Measurements from ENCODE around the gene SUCNR1. TPM values are rescaled to one million over a fixed set of nuclear protein-coding genes. Genes with fewer than 3 reads are reported as not detected.

SUCNR1 gene
- polyA plus RNA-seq, 1 experiment, result not detected

DNA sequence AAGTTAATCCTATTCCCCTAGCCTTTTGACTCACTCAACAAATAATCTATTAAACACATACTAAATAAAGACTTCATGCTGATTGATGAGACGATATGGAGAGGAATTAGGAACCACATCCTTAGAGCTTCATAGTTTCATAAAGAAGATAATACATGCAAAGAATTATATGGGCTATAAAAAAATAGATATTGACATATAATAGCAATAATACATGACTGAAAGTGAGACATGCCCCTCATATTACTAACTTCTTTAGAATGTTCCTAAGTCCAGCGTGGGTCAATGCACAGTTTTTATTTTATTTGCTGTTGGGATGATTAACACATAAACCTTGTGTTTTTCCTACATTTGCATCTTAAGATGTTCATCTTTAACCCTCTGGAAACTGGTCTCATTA is 32.2 kb downstream of the SUCNR1 start:
- Histone ChIP-seq H3K27ac (ENCODE audit: low read depth, low read length) (no peak overlapping the region), H3K9me3 (ENCODE audit: control insufficient read depth, insufficient read depth, low read length) (no peaks in the 10 kb centered on the region), H3K4me3 (ENCODE audit: low read depth, low read length) (no peak overlapping the region), H3K27me3 (ENCODE audit: control insufficient read depth, insufficient read depth, low read length) (no peaks in the 10 kb centered on the region)
- CTCF ChIA-PET, result interaction anchor here (1.3 kb wide), 1 partner anchor 11 kb away, joined by 4 read pairs; no protein-coding TSS in a partner anchor
- TF ChIP-seq, protein P1, sequence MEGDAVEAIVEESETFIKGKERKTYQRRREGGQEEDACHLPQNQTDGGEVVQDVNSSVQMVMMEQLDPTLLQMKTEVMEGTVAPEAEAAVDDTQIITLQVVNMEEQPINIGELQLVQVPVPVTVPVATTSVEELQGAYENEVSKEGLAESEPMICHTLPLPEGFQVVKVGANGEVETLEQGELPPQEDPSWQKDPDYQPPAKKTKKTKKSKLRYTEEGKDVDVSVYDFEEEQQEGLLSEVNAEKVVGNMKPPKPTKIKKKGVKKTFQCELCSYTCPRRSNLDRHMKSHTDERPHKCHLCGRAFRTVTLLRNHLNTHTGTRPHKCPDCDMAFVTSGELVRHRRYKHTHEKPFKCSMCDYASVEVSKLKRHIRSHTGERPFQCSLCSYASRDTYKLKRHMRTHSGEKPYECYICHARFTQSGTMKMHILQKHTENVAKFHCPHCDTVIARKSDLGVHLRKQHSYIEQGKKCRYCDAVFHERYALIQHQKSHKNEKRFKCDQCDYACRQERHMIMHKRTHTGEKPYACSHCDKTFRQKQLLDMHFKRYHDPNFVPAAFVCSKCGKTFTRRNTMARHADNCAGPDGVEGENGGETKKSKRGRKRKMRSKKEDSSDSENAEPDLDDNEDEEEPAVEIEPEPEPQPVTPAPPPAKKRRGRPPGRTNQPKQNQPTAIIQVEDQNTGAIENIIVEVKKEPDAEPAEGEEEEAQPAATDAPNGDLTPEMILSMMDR (IDR thresholded peaks at IDR 0.05; ENCODE audit: low read depth, low read length), result no peak
- POLR2A ChIA-PET, result no interaction called here
- no peak for DNase-seq (ENCODE audit: low read depth, low spot score)

DNA sequence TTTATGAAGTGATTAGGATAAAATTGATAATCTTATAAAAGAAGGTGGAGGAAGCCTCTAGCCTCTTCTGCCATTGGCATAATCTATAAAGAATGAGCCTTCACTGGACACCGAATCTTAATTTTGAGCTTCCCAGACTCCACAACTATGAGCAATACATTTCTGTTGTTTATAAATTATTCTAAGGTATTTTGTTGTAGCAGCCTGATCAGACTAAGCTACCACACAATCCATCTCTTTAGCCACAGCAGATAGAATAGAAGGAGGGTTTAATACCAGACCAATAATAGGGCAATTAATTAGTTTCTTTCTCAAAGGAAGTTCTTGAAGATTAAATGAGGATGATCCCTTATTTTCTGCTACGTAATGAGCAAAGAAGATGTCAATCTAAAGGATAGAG is 33.3 kb downstream of the SUCNR1 start:
- POLR2A ChIA-PET, result no interaction called here
- no peak for DNase-seq (ENCODE audit: low read depth, low spot score)
- Histone ChIP-seq H3K9me3 (ENCODE audit: control insufficient read depth, insufficient read depth, low read length) (no peaks in the 10 kb centered on the region), H3K4me3 (ENCODE audit: low read depth, low read length) (no peak overlapping the region), H3K27me3 (ENCODE audit: control insufficient read depth, insufficient read depth, low read length) (no peaks in the 10 kb centered on the region), H3K27ac (ENCODE audit: low read depth, low read length) (no peak overlapping the region)
- TF ChIP-seq, protein P1 (IDR thresholded peaks at IDR 0.05; ENCODE audit: low read depth, low read length), result no peak
- CTCF ChIA-PET, result no interaction called here

DNA sequence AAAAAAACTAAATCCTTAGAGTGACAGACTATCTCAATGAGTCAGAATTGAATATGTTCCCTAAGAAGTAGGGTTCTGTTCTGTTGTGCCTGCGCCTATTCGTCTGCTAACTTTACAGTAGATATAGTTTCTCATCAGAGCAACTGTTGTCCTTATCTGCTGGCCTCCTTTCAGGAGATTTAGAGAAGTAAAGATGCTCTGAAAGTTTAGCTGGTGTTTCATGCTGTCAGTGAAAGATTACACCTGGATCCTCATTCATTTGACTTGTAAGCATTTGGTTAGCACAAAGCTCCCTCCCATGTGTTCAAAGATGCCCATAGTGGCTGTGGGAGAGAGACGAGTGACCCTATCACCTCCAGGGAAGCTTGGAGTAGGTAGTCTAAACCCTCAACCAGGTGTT is 35.0 kb downstream of the SUCNR1 start:
- CTCF ChIA-PET, result no interaction called here
- Histone ChIP-seq H3K27ac (ENCODE audit: low read depth, low read length) (no peak overlapping the region), H3K4me3 (ENCODE audit: low read depth, low read length) (no peak overlapping the region), H3K27me3 (ENCODE audit: control insufficient read depth, insufficient read depth, low read length) (no peaks in the 10 kb centered on the region), H3K9me3 (ENCODE audit: control insufficient read depth, insufficient read depth, low read length) (no peaks in the 10 kb centered on the region)
- DNase-seq (ENCODE audit: low read depth, low spot score), result no peak
- TF ChIP-seq, protein P1 (IDR thresholded peaks at IDR 0.05; ENCODE audit: low read depth, low read length), result no peak
- POLR2A ChIA-PET, result no interaction called here

DNA sequence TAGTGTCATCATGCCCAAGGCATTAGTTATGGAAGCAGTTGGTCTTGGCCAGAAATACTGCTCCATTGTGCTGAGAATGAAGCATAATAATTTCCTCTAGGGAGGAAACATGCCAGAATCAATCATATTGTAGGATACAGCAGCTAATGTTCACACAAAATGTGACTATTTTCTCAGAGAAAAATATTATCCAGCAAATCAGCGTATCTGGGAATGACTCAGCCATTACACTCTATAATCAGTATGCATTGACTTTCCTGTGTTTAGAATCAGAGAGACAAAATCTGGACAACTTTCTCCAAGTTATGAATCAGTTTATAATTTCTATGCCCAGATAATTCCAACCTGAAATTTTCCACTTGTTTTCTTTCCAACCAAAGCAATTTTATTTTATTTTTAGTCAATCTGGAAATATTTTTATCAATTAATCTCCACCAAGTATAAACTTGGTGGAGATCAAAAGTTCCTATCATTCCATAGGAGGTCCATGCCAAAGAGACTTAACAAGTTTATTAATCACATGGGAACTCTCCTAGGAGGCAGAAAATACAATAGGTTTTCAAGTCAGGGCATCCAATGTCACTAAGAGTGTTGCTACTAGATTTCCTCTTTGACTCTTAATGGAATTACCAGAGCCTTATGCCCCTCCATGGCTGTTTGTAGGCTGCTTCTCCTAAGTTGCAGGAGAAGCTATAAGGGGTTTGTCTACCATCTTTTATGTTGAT is 36.4 kb downstream of the SUCNR1 start:
- DNase-seq (ENCODE audit: low read depth, low spot score), result no peak
- no peak overlapping the region for H3K4me3 ChIP-seq (ENCODE audit: low read depth, low read length)
- POLR2A ChIA-PET, result no interaction called here
- CTCF ChIA-PET, result interaction anchor here (1.8 kb wide), 1 partner anchor 9 kb away, joined by 4 read pairs; no protein-coding TSS in a partner anchor
- H3K9me3 ChIP-seq (ENCODE audit: control insufficient read depth, insufficient read depth, low read length), result no peaks in the 10 kb centered on the region
- no peaks in the 10 kb centered on the region for H3K27me3 ChIP-seq (ENCODE audit: control insufficient read depth, insufficient read depth, low read length)
- H3K27ac ChIP-seq (ENCODE audit: low read depth, low read length), result no peak overlapping the region
- TF ChIP-seq, protein P1 (IDR thresholded peaks at IDR 0.05; ENCODE audit: low read depth, low read length), result no peak

DNA sequence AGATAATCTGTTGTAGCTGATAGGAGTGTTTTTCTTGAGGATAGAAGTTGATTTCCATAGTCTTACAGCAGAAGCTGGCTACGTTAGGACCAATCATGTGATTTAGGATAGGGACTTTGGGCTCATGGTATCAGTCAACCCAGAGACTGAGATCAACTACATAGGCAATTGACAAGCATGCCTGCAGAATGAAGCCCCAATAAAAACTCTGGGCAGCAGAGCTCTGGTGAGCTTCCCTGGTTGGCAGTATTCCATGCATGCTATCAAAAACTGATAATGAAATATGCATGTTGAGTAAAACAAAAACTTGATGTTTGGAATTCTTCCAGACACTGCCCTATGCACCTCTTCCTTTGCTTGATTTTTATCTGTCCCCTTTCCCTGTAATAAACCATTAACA is 38.0 kb downstream of the SUCNR1 start:
- no peaks in the 10 kb centered on the region for H3K27me3 ChIP-seq (ENCODE audit: control insufficient read depth, insufficient read depth, low read length)
- H3K9me3 ChIP-seq (ENCODE audit: control insufficient read depth, insufficient read depth, low read length), result no peaks in the 10 kb centered on the region
- ChIA-PET POLR2A (no interaction called here), CTCF (interaction anchor here (0.8 kb wide), 1 partner anchor 73 kb away, joined by 3 read pairs; no protein-coding TSS in a partner anchor)
- no peak overlapping the region for H3K27ac ChIP-seq (ENCODE audit: low read depth, low read length)
- DNase-seq (ENCODE audit: low read depth, low spot score), result no peak
- TF ChIP-seq, protein P1 (IDR thresholded peaks at IDR 0.05; ENCODE audit: low read depth, low read length), result no peak
- H3K4me3 ChIP-seq (ENCODE audit: low read depth, low read length), result no peak overlapping the region
